GM21360 (cell line): ENCODE measurements around the gene AUH.

Source experiments
- ATAC-seq: cut with Tn5 transposase; IDR thresholded peaks from one replicate; pipeline ENCODE4 v1.9.1; 2021; ENCODE audit warnings: mild to moderate bottlenecking, moderate library complexity; ENCODE audit not compliant: unreplicated experiment

The AUH gene

DNA sequence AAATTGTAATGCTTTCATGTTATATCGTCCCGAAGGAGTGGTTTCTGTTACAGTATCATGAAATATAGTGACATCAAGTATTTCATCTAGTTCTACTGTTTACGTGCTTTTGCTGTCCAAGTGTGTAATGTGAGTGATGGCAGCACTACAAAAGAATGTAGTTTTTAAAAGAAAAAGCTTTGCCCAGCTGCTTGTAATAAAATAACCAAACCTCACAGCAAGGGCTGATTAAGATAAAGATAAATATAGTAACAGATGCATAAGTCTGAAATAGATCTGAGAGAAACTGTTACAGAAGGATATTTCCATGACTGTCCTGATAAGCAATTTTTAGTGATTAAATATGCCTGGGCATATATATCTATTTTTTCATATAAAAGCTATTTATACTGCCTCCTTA lies 106.4 kb downstream of the AUH start:
- ATAC-seq = no peak

GRCh38 chr9:91253488-91253887 lies 108.2 kb downstream of the AUH start:
- ATAC-seq = no peak

GRCh38 chr9:91248707-91249106 lies 113.0 kb downstream of the AUH start:
- ATAC-seq = no peak

DNA sequence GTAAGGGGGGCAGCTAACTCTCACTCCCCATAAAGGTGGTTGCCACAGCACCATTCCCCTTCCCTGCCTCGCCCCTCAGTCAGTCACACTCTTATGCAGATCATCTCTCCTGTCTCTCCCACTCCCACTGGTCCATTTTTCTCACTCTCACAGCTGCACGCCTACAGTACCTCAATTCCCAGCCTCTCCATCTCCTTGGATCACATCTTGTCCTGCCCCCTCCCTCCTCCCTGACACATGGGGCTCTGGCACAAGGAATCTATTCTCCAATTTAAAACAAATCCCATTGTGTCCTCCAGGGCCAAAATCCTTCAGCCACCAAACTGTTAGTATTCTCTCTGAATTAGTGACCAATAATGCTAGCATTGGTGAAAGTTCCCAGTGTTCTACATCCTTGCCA lies 114.4 kb downstream of the AUH start:
- no peak for ATAC-seq

GRCh38 chr9:91246846-91247245 lies 114.9 kb downstream of the AUH start:
- ATAC-seq = no peak

DNA sequence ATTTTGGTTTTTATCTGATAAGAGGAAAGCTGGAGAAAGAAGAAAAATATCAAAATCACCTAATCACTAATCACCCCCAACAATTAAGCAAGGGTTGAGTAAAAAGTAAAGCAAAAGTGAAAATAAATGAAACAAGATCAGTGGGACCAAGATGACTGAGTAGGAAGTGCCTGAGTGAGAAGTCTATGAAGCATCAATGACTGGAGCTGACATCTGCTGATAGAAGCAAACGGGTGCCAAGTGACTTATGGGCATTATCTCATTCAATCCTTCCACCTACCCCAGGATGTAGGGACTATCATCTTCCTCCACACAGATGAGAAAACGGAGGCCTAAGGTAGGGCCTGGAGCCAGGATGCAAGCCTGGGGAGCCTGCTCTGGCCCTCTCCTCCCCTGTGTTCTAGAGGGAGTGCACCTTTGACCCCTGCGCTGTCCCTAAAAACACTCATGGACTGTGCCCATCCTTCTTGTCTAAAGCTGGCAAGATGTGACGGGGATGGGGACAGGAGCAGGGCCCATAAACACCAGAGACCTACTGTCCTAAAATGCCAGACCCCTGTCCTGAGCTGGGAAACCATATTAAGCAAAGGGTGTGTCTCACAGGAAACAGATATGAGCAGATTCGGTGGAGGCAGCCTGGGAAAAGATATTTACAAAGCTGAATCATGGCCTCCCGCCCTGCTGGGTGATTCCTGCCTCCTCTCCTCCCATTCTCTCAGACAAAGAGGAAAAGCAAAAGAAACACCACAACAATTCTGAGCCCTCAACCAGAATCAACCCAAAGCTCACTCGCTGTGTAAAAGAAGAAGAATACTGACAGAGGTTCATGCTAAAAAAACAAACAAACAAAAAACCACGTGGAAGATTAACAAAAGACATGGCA lies 116.0 kb downstream of the AUH start:
- no peak for ATAC-seq

DNA sequence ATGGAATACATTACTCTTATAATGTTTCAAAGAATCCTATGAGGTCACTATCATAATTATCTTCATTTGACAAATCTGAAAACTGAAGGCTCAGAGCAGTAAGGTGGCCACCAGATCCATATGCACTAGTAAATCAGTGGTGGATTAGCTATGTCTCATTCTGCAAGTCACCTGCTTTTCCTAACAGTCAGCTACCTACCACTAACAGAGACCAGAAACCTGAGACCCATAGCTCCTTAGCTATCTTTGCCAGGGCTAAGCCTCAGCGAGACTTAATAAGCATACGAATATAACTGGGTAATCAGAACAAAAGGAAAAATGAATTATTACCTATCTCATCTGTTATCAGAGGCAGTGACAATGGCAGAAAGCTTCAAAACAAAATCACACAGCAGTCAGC lies 118.7 kb downstream of the AUH start:
- ATAC-seq = no peak

GRCh38 chr9:91241909-91242308 lies 119.8 kb downstream of the AUH start:
- ATAC-seq = no peak

DNA sequence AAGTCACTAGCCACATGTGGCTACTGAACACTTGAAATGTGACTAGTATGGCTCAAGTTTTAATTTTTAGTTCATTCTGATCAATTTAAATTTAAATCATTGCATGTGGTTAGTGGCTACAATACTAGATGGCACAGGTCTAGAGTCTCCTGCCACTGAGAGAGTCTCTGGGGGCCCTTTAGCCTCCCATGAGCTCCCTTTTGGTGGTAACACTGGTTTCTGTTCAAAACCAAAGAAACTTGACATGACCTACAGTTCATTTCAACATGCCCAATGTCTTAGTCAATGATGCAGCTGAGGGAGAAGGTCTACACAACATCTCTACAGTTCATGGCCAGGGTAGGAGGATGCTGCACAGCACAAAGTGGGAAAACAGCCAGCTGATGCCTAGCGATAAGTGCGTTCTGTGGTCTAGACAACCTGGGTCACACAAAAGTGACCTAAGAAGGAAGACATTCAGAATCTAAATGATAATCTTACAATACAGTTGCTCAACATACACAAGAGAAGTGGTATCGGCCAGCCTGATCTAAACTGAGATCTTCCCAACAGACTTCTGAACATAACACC lies 121.0 kb downstream of the AUH start:
- ATAC-seq = no peak

DNA sequence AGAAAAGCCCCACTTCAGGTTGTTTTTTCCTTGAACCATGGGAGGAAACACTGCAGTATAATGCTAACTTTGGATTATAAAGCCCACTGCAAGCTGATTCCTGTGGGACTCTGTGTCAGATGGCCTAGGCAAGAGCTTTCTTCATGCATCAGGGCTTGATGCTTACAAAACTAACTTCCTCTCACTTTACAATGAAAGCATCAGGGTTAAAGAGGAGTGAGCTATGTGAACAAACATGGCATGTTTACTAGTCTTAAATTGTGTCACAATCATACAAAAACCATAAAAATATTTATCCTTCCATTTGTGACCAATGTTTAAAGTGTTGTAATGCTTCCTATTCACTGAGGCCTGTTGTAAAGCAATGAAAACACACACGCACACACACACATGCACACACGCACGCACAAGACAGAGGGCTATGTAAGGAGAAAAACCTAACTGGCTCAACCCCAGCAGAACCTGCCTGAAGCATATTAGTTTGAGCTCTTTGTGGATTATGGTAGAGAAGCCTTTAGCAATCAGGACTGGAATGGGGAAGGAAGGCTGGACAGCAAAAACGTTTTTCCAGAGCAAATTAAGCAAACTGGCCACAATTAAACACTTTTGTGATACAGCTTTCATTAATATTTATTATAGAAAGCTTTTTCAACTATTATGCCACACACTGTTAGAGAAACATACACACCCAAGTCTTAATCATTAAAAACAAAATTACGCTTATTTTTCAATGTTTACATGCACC lies 122.2 kb downstream of the AUH start:
- no peak for ATAC-seq

DNA sequence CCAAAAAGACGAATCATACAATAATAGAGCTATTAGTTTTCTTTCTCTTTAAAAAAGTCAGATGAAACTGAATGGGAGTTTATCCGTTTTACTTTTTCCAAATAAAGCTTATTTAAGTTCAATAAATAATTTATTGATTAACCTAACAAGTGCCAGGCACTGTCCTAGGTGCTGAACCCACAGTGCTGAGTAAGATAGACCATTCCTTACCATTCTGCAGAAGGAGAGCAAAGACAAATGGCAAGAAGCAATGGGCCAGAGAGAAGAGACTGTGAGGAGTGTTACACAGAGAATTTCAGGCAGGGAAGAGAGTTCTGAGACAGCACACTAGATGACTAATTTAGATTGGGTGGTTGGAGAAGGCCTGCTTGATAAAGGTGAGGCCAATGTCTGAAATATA lies 127.2 kb downstream of the AUH start:
- ATAC-seq = no peak

- no peak for ATAC-seq
These were observed 130.1 kb downstream of the AUH start for GRCh38 chr9:91231619-91232018.

GRCh38 chr9:91223000-91223399 lies 138.7 kb downstream of the AUH start:
- ATAC-seq = no peak

- no peak for ATAC-seq
These were observed 139.3 kb downstream of the AUH start for GRCh38 chr9:91222457-91222856.

- no peak for ATAC-seq
These were observed 140.4 kb downstream of the AUH start for GRCh38 chr9:91221332-91221731.

GRCh38 chr9:91220491-91221135 lies 141.1 kb downstream of the AUH start:
- no peak for ATAC-seq

DNA sequence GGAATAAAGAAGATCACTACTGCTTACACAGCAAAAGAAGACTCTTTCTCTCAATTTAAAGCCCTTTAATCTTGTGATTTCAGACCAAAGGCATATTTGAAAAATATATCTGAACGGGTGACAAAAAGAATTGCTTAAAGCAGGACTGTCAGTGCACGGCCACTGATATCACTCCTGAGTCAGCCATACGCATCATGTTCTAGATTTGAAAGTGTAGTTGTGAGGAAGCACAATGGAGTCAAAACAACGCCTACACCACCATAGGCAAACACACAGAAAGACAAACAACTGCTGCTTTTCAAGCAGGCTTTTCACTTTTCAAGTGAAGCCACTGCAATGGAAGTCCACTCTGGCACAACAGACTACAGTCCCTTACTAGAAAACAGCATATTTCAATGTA lies 141.7 kb downstream of the AUH start:
- no peak for ATAC-seq

DNA sequence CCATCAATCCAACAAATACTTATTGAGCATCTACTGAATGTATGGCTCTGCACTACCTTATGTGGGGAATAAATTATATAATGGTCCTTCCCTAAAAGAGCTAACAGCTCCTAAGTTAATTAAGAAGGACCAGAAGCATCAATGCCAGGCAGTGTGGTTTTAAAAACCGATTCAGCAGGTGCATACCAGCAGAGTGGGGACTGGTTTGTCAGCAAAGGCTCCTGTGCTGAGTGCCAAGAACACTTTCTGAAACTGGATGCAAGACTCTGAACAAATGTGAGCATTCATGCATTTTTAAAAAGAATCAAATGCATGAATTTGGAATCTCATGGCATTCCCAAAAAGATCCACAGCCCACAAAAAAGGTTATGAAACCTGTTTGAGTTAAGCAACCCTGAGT lies 142.2 kb downstream of the AUH start:
- no peak for ATAC-seq

GRCh38 chr9:91217388-91217787 lies 144.3 kb downstream of the AUH start:
- ATAC-seq = no peak

GRCh38 chr9:91214867-91215266 lies 146.9 kb downstream of the AUH start:
- ATAC-seq = no peak

DNA sequence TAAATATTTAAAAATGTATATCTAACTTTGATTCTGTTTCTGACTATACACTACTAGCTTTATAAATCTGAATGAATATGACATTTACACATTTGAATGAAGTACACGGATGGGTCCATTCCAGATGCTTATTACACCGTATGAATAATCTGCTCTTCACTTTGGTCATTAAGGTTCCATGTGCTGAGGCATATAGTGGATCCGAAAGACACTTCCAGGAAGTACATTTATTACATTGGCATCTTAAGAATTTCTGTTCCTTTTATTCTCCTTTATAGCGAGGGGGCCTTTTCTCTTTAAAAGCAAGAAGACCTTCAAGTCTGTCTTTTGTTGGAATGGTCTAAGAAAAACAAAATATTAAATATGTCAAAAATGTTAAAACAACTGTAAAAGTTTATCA lies 147.6 kb downstream of the AUH start:
- no peak for ATAC-seq
